ENCODE results near the gene TMEM37. TPM values are rescaled to one million over a fixed set of nuclear protein-coding genes. Genes with fewer than 3 reads are reported as not detected.

Gene TMEM37
- total RNA-seq, 2 donors from 2014 or later, result 1.7 to 6.8 TPM

GRCh38 chr2:119461811-119462210 is 30.2 kb downstream of the TMEM37 start:
- intact Hi-C loops (cut with DNase I), result no loop called here
- H3K4me1 ChIP-seq (replicated peaks), result no peaks in the 10 kb centered on the region
- H3K4me3 ChIP-seq, result no peak overlapping the region
- no peak overlapping the region for H3K27ac ChIP-seq
- no peaks in the 10 kb centered on the region for H3K9me3 ChIP-seq
- no peaks in the 10 kb centered on the region for H3K27me3 ChIP-seq (replicated peaks; ENCODE audit: insufficient read depth)
- no peak for DNase-seq (ENCODE audit: low spot score)
- no peak for TF ChIP-seq CTCF (IDR thresholded peaks at IDR 0.05)
- no peak for TF ChIP-seq POLR2AphosphoS5 (IDR thresholded peaks at IDR 0.05)
- no peak for TF ChIP-seq POLR2A (IDR thresholded peaks at IDR 0.05)
- WGBS, result 100% methylated on average over 5 of the region's 5 CpGs
- H3K36me3 ChIP-seq, result no peaks in the 10 kb centered on the region

GRCh38 chr2:119462574-119462973 is 30.9 kb downstream of the TMEM37 start:
- H3K4me3 ChIP-seq, result no peak overlapping the region
- no peaks in the 10 kb centered on the region for H3K27me3 ChIP-seq (replicated peaks; ENCODE audit: insufficient read depth)
- no peak for TF ChIP-seq CTCF (IDR thresholded peaks at IDR 0.05)
- TF ChIP-seq POLR2A (IDR thresholded peaks at IDR 0.05), result no peak
- TF ChIP-seq POLR2AphosphoS5 (IDR thresholded peaks at IDR 0.05), result no peak
- no peaks in the 10 kb centered on the region for H3K36me3 ChIP-seq
- H3K4me1 ChIP-seq (replicated peaks), result no peaks in the 10 kb centered on the region
- 93% methylated on average over 7 of the region's 7 CpGs for WGBS
- H3K9me3 ChIP-seq, result no peaks in the 10 kb centered on the region
- intact Hi-C loops (cut with DNase I), result no loop called here
- no peak overlapping the region for H3K27ac ChIP-seq
- DNase-seq (ENCODE audit: low spot score), result no peak

- 59% methylated on average over 4 of the region's 4 CpGs for WGBS
- DNase-seq (ENCODE audit: low spot score), result no peak
- Histone ChIP-seq H3K27ac (no peak overlapping the region), H3K9me3 (no peaks in the 10 kb centered on the region), H3K4me1 (replicated peaks) (no peaks in the 10 kb centered on the region), H3K4me3 (no peak overlapping the region), H3K27me3 (replicated peaks; ENCODE audit: insufficient read depth) (no peaks in the 10 kb centered on the region), H3K36me3 (no peaks in the 10 kb centered on the region)
- no peak for TF ChIP-seq POLR2AphosphoS5 (IDR thresholded peaks at IDR 0.05)
- no peak for TF ChIP-seq POLR2A (IDR thresholded peaks at IDR 0.05)
- TF ChIP-seq CTCF (IDR thresholded peaks at IDR 0.05), result no peak
- intact Hi-C loops (cut with DNase I), result no loop called here
Measured at GRCh38 chr2:119463136-119463535, 31.5 kb downstream of the TMEM37 start.

- Histone ChIP-seq H3K27ac (no peak overlapping the region), H3K9me3 (no peaks in the 10 kb centered on the region), H3K4me3 (no peak overlapping the region), H3K27me3 (replicated peaks; ENCODE audit: insufficient read depth) (no peaks in the 10 kb centered on the region), H3K4me1 (replicated peaks) (no peaks in the 10 kb centered on the region), H3K36me3 (no peaks in the 10 kb centered on the region)
- intact Hi-C loops (cut with DNase I), result no loop called here
- 94% methylated on average over 9 of the region's 9 CpGs for WGBS
- no peak for TF ChIP-seq POLR2A (IDR thresholded peaks at IDR 0.05)
- TF ChIP-seq POLR2AphosphoS5 (IDR thresholded peaks at IDR 0.05), result no peak
- TF ChIP-seq CTCF (IDR thresholded peaks at IDR 0.05), result no peak
- DNase-seq (ENCODE audit: low spot score), result no peak
Measured at GRCh38 chr2:119463990-119464389, 32.3 kb downstream of the TMEM37 start.

GRCh38 chr2:119464981-119465380 is 33.3 kb downstream of the TMEM37 start:
- no peaks in the 10 kb centered on the region for H3K27me3 ChIP-seq (replicated peaks; ENCODE audit: insufficient read depth)
- no peaks in the 10 kb centered on the region for H3K36me3 ChIP-seq
- 92% methylated on average over 4 of the region's 4 CpGs for WGBS
- no peak overlapping the region for H3K27ac ChIP-seq
- intact Hi-C loops (cut with DNase I), result no loop called here
- H3K9me3 ChIP-seq, result no peaks in the 10 kb centered on the region
- no peak for DNase-seq (ENCODE audit: low spot score)
- TF ChIP-seq POLR2A (IDR thresholded peaks at IDR 0.05), result no peak
- H3K4me1 ChIP-seq (replicated peaks), result no peaks in the 10 kb centered on the region
- no peak overlapping the region for H3K4me3 ChIP-seq
